Suprapubic skin (tissue), 4 donors: Measurements from ENCODE around the gene RBM22. TPM values are rescaled to one million over a fixed set of nuclear protein-coding genes. Genes with fewer than 3 reads are reported as not detected.
A peak's percentile ranks its signal among the peaks of the same experiment; 100 is the strongest.

Source experiments
- DNase-seq, 2 donors: peaks; one replicate each; pipeline ENCODE4 v3.0.0-alpha.2; 2019; ENCODE audit warnings: low spot score in 2 of 2
- H3K27ac ChIP-seq: fragments of 200-600 bp; sonication (generic); one replicate; pipeline ENCODE4 v1.5.1; 2019
- H3K27me3 ChIP-seq: fragments of 200-600 bp; sonication (generic); one replicate; pipeline ENCODE4 v1.5.1; 2019
- H3K36me3 ChIP-seq: fragments of 200-600 bp; sonication (generic); one replicate; pipeline ENCODE4 v1.5.1; 2019
- H3K4me1 ChIP-seq: fragments of 200-600 bp; sonication (generic); one replicate; pipeline ENCODE4 v1.5.1; 2019
- H3K4me3 ChIP-seq: fragments of 200-600 bp; sonication (generic); one replicate; pipeline ENCODE4 v1.5.1; 2019; ENCODE audit warnings: mild to moderate bottlenecking
- H3K9me3 ChIP-seq: fragments of 200-600 bp; sonication (generic); one replicate; pipeline ENCODE4 v1.5.1; 2019
- CTCF ChIP-seq, 2 donors: fragments of 200-600 bp in 1 of 2; fragments of 450-650 bp in 1 of 2; sonication (generic) in 1 of 2; IDR thresholded peaks; one replicate each; pipeline ENCODE4 v1.5.1; 2016 to 2019; ENCODE audit warnings: antibody characterized with exemption in 2 of 2, mild to moderate bottlenecking in 1 of 2, moderate library complexity in 1 of 2
- EP300 ChIP-seq: sonication (generic); formaldehyde crosslinking; IDR thresholded peaks from one replicate; pipeline ENCODE4 v1.6.1; 2017; ENCODE audit warnings: antibody characterized with exemption
- POLR2A ChIP-seq, 2 donors: fragments of 450-650 bp; IDR thresholded peaks; one replicate each; pipeline ENCODE4 v1.6.1; 2017; ENCODE audit warnings: antibody characterized with exemption in 2 of 2, mild to moderate bottlenecking in 2 of 2, moderate library complexity in 2 of 2
- POLR2AphosphoS5 ChIP-seq, 3 donors: sonication (generic); formaldehyde crosslinking; IDR thresholded peaks; one replicate each; pipeline ENCODE4 v1.6.1; 2017; ENCODE audit warnings: antibody characterized with exemption in 3 of 3
- WGBS: methylation state at CpG from one replicate; pipeline ENCODE4 v1.1.5; 2018; 5-methylcytosine and 5-hydroxymethylcytosine counted together
- total RNA-seq, 4 donors: library from RNA; depleted of rRNA; stranded (reverse); fragments of >200 nt; gene quantifications; one replicate each; pipeline ENCODE4 v1.1.0, GENCODE V29; 2016

Gene RBM22
- total RNA-seq, 4 donors from 2014 or later, result 30.1 to 63.9 (median 43.8) TPM

- no peak for TF ChIP-seq CTCF (IDR thresholded peaks at IDR 0.05)
- TF ChIP-seq EP300, result no peak
- TF ChIP-seq POLR2A (IDR thresholded peaks at IDR 0.05), result no peak
- TF ChIP-seq POLR2AphosphoS5 (IDR thresholded peaks at IDR 0.05), result no peak
- H3K36me3 ChIP-seq, result no peaks in the 10 kb centered on the region
These were observed 28.5 kb downstream of the RBM22 start for GRCh38 chr5:150672237-150672883.

DNA sequence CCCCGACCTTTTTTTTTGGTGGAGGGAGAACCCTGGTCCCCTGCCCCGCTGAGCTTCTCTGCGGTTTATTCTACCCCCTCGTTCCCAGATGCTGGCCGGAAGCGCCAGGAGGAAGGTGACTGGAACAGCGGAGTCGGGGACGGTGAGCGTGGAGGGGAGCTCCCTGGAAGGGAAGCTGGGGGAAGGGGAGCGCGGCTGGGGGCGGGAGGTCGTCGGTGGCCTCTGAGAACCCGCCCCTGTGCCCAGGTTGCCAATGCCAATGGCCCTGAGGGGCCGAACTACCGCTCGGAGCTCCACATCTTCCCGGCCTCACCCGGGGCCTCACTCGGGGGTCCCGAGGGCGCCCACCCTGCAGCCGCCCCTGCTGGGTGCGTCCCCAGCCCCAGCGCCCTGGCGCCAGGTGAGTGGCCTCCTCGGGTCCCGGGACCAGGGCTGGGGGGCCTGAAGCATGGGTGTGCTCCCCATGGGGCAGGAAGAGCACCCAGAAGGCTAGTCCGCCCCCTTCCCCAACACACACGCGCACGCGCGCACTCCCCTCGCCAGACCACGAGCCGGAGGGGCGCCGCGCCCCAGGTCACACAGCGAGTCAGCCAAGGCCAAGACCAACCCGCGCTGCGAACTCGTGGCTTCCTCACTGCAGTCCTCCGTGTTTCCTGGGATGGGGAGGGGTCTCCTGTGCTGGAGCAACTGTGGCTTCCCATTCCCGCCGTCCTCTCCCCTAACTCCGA is 29.2 kb downstream of the RBM22 start:
- Histone ChIP-seq H3K4me1 (peaks cover 33% of the 10 kb centered on the region), H3K9me3 (no peaks in the 10 kb centered on the region), H3K4me3 (peak overlapping the region; percentile 53), H3K36me3 (no peaks in the 10 kb centered on the region), H3K27ac (peak overlapping the region; percentile 64), H3K27me3 (no peaks in the 10 kb centered on the region)
- TF ChIP-seq POLR2AphosphoS5 (IDR thresholded peaks at IDR 0.05), result no peak
- no peak for TF ChIP-seq EP300
- TF ChIP-seq POLR2A (IDR thresholded peaks at IDR 0.05), result no peak
- no peak for TF ChIP-seq CTCF (IDR thresholded peaks at IDR 0.05)
- 21% methylated on average over 20 of the region's 51 CpGs for WGBS
- DNase-seq, result no peak

More at GRCh38 chr5:150672237-150672883, 28.5 kb downstream of the RBM22 start:
- Histone ChIP-seq H3K27ac (peak overlapping the region; percentile 64), H3K27me3 (no peaks in the 10 kb centered on the region), H3K4me1 (peaks cover 33% of the 10 kb centered on the region), H3K4me3 (peak overlapping the region; percentile 53), H3K9me3 (no peaks in the 10 kb centered on the region)
- no peak for DNase-seq
- WGBS, result 6% methylated on average over 15 of the region's 38 CpGs

- DNase-seq, result no peak
- Histone ChIP-seq H3K9me3 (no peaks in the 10 kb centered on the region), H3K4me3 (no peak overlapping the region), H3K27me3 (no peaks in the 10 kb centered on the region), H3K4me1 (peaks cover 33% of the 10 kb centered on the region), H3K36me3 (no peaks in the 10 kb centered on the region), H3K27ac (no peak overlapping the region)
- 17% methylated on average over 2 of the region's 2 CpGs for WGBS
- no peak for TF ChIP-seq POLR2AphosphoS5 (IDR thresholded peaks at IDR 0.05)
- no peak for TF ChIP-seq EP300
- TF ChIP-seq POLR2A (IDR thresholded peaks at IDR 0.05), result no peak
- TF ChIP-seq CTCF (IDR thresholded peaks at IDR 0.05), result no peak
These were observed 29.9 kb downstream of the RBM22 start for GRCh38 chr5:150670948-150671310.

GRCh38 chr5:150670275-150670947 is 30.5 kb downstream of the RBM22 start:
- Histone ChIP-seq H3K27me3 (no peaks in the 10 kb centered on the region), H3K9me3 (no peaks in the 10 kb centered on the region), H3K4me1 (peaks cover 33% of the 10 kb centered on the region), H3K27ac (no peak overlapping the region), H3K4me3 (no peak overlapping the region), H3K36me3 (no peaks in the 10 kb centered on the region)
- WGBS, result 78% methylated on average over 10 of the region's 14 CpGs
- DNase-seq, result no peak
- TF ChIP-seq POLR2A (IDR thresholded peaks at IDR 0.05), result no peak
- no peak for TF ChIP-seq EP300
- TF ChIP-seq POLR2AphosphoS5 (IDR thresholded peaks at IDR 0.05), result no peak
- no peak for TF ChIP-seq CTCF (IDR thresholded peaks at IDR 0.05)

- no peaks in the 10 kb centered on the region for H3K4me1 ChIP-seq
- no peak overlapping the region for H3K4me3 ChIP-seq
- peak in 1 of 2 donors; percentile 54 for DNase-seq
- H3K27me3 ChIP-seq, result no peaks in the 10 kb centered on the region
- H3K9me3 ChIP-seq, result no peaks in the 10 kb centered on the region
- H3K27ac ChIP-seq, result no peak overlapping the region
- no peaks in the 10 kb centered on the region for H3K36me3 ChIP-seq
- 48% methylated on average over 12 of the region's 12 CpGs for WGBS
- no peak for TF ChIP-seq POLR2AphosphoS5 (IDR thresholded peaks at IDR 0.05)
- no peak for TF ChIP-seq EP300
- TF ChIP-seq CTCF (IDR thresholded peaks at IDR 0.05), result no peak
These were observed 35.8 kb downstream of the RBM22 start for GRCh38 chr5:150665044-150665443.
